Measurements from ENCODE around the gene NAV1.
"Not testable (repeated sequence)": the region's sequence is repeated elsewhere in the genome, so short reads cannot be mapped to it uniquely, and the experiment has no call there.

The NAV1 gene

DNA sequence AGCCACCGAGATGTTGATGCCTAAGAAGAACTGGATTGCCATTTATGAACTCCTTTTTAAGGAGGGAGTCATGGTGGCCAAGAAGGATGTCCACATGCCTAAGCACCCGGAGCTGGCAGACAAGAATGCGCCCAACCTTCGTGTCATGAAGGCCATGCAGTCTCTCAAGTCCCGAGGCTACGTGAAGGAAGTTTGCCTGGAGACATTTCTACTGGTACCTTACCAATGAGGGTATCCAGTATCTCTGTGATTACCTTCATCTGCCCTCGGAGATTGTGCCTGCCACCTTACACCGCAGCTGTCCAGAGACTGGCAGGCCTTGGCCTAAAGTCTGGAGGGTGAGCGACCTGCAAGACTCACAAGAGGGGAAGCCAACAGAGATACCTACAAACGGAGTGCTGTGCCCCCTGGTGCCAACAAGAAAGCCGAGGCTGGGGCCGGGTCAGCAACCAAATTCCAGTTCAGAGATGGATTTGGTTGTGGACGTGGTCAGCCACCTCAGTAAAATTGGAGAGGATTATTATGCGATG lies 18.8 kb upstream of the NAV1 start:
- DNase-seq (ENCODE audit: low read depth) = not testable (repeated sequence)

GRCh38 chr1:201525193-201525778 lies 13.6 kb upstream of the NAV1 start:
- no peak for DNase-seq (ENCODE audit: low read depth)

DNA sequence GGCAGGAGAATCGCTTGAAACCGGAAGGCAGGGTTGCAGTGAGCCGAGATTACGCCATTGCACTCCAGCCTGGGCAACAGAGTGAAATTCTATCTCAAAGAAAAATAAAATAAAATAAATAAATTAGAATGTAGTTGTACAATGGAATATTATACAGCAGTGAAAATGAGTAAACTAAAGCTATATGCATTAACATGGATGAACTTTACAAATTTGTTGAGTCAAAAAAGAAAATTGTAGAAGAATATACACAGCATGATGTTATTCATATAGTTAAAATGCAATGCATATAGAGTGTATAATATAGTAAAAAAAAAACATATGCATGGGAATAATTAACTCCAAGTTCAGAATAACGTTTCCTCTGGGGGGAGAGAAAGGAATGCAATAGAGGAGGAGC lies 11.0 kb upstream of the NAV1 start:
- DNase-seq (ENCODE audit: low read depth) = no peak

DNA sequence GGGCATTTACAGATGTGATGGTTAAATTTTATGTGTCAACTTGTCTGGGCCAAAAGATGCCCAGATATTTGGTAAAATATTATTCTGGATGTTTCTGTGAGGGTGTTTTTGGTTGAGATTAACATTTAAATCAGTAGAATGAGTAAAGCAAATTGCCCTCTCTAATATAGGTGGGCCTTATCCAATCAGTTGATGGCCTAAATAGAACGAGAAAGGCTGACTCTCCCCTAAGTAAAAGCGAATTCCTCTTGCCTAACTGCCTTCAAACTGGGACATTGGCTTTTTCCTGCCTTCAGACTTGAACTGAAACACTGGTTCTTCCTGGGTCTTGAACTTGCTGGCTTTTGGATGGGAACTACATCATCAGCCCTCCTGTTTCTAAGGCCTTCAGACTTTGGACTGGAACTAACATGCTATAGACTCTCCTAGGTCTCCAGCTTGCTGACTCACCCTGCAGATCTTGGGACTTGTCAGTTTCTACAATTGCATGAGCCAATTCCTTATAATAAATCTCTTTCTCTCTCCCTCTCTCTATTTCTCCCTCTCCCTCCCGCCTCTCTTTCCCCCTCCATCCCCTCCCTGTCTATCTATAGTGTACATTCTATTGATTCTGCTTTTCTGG lies 10.2 kb upstream of the NAV1 start:
- no peak for DNase-seq (ENCODE audit: low read depth)

GRCh38 chr1:201530741-201531531 lies 8.0 kb upstream of the NAV1 start:
- DNase-seq (ENCODE audit: low read depth) = peak; percentile 26

DNA sequence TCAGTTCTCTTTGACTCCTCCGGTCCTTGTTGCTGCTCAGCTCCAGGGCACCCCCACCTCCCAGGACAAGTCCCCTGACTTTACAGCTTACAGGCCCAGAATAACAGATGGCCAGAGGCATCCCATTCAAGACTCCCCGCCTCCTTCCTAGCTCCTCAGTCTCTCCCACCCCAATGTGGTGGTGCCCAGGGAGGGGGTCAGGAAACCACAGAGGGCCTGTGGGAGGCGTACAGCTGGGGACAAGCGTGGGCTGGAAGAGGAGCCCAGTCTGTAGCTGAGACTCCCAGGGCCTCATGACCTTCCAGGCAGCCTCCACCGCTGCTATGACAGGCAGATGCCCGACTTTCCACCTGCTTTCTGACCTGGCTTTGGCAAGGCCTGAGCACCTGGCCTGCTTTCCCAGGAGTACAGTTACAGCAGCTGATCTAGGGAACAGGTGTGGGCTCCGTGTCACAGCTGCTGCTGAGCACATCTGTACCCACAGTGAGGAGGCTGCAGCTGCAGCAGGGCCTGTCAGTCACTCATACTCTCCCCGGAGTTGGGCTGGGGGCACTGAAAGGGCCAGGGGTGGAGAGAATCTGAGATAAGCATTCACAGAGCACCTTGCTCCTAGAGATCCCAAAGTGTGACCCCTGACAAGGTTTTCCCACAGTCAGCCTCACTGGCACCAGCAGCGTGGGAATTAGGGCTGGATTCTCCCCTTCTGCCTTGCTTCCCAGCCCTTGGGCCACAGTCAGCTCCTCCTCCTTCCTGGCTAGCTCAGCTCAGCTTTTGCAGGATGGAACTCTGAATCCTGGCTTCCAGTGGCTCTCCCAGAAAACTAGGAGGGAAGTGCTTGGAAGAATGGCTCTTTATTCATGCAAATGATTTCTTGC lies 7.1 kb upstream of the NAV1 start:
- DNase-seq (ENCODE audit: low read depth) = no peak

- DNase-seq (ENCODE audit: low read depth) = no peak
These were observed 5.1 kb upstream of the NAV1 start for GRCh38 chr1:201533836-201534235.

GRCh38 chr1:201535046-201535918 lies 3.6 kb upstream of the NAV1 start:
- no peak for DNase-seq (ENCODE audit: low read depth)

DNA sequence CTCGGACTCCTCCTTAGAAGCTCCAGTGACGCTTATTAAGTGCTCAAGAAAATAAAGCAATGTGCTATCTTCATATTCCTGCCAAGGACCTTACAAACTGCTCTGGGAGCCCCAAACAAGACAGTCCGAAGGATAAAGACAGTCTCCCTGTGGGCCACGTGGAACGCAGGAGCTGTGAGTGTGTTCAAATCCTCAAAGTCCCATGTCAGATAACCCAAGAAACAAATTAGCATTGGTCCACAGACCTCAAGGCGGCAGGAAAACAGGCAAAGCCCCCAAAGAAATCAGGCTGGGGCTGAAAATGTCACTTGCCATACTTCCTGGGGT lies 3.0 kb upstream of the NAV1 start:
- DNase-seq (ENCODE audit: low read depth) = no peak

GRCh38 chr1:201536558-201536957 lies 2.4 kb upstream of the NAV1 start:
- DNase-seq (ENCODE audit: low read depth) = no peak

- no peak for DNase-seq (ENCODE audit: low read depth)
These were observed 1.9 kb upstream of the NAV1 start for GRCh38 chr1:201537028-201537427.

GRCh38 chr1:201537467-201537866 lies 1.5 kb upstream of the NAV1 start:
- DNase-seq (ENCODE audit: low read depth) = no peak

DNA sequence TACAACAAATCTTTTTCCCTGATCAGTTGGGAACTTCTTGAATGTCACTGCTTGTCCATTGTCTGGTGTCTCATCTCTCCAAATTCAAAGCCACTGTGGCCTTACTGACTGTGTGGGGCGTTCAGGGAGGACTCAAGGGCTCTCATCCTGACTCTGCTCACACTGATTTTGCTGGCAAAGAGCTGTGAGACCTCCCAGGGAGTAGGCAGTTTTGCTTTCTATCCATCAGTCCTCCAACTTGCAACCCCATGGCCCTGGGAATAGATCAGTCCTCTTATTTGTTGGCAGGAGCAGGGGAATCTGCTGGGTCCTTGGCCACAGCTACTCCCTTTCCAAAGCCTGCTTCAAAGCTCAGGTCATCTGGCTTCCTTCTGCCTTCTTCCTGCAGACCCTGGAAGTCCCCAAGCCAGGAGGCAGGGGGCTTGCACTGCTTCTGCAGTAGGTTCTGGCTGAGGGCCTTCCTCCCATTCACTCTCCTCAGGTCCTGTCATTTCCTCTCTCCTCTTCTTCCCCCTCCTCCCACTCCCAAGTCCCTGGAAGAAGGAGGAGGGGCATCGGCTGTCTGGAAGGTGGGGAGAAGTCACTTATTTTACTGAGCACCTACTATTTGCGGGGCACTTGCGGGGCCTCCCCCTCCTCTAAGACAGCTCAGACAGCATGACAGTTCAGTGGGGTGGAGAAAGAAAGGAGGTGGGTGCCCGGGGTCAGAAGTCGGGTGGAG lies 876 bp upstream of the NAV1 start:
- DNase-seq (ENCODE audit: low read depth) = no peak

GRCh38 chr1:201539561-201540431 lies 869 bp downstream of the NAV1 start:
- DNase-seq (ENCODE audit: low read depth) = no peak

DNA sequence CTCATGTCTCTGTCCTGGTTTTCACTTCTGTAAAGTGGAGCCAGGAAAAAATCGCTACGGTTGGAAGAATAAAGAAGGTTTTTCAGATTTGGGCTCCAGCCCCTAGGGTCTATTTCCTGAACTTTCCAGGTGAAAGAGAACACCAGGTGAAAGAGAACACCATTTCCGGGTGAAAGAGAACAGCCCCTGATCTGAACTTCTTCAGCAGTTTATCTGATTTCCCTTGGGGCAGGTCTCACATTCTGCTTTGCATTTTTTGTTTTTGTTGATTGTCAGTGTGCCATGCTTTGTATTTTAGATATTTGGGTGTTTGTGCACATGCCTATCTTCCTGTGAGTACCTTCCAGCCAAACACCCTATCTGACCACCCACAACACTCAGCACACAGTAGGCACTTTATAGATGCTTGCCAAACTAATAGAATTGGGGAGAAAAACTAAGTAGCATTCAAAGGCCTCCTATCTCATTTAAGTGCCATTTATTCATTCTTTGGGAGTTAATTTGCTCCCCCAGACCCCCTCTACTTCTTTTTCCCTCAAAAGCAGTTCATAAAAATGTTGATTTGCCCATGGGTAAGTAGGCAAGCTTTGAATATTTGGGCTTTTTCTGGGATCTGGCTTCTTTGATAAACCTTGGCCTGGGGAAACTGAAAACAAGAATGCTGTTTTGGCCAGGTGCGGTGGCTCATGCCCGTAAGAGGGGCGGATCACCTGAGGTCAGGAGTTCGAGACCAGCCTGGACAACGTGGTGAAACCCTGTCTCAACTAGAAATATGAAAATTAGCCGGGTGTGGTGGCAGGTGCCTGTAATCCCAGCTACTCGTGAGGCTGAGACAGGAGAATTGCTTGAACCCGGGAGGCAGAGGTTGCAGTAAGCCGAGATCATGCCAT lies 2.2 kb downstream of the NAV1 start:
- no peak for DNase-seq (ENCODE audit: low read depth)

- DNase-seq (ENCODE audit: low read depth) = no peak
These were observed 3.5 kb downstream of the NAV1 start for GRCh38 chr1:201542309-201543035.

GRCh38 chr1:201543871-201544642 lies 5.1 kb downstream of the NAV1 start:
- DNase-seq (ENCODE audit: low read depth) = no peak

Data from stimulated activated CD8-positive, alpha-beta memory T cell treated with anti-CD3 and anti-CD28 coated beads, Interleukin-4, amount 100 ng/mL, for 24 hours (primary cell).